NCI-H1694 treated with DMSO at 0.1 percent for 48 hours (cell line): ENCODE measurements around the gene CAPN3.
"Not testable (repeated sequence)": the region's sequence is repeated elsewhere in the genome, so short reads cannot be mapped to it uniquely, and the experiment has no call there.

Experiments
- DNase-seq: peaks from one replicate; lab custom pipeline; 2025; lab: John Stamatoyannopoulos, UW

The CAPN3 gene

GRCh38 chr15:42359249-42359648 lies at the start of gene CAPN3:
CAPN3 (plus strand) TSS chr15:42359501; CDS start chr15:42359806, 305 bp downstream.
- DNase-seq, result no peak

- DNase-seq, result no peak
Measured at GRCh38 chr15:42313463-42313862, 45.8 kb upstream of the CAPN3 start.

GRCh38 chr15:42314818-42315217 lies 44.5 kb upstream of the CAPN3 start:
- DNase-seq, result no peak

- DNase-seq, result no peak
Measured at GRCh38 chr15:42315521-42315920, 43.8 kb upstream of the CAPN3 start.

- DNase-seq, result not testable (repeated sequence)
Measured at GRCh38 chr15:42316282-42316805, 43.0 kb upstream of the CAPN3 start.

- DNase-seq, result no peak
Measured at GRCh38 chr15:42319206-42319605, 40.1 kb upstream of the CAPN3 start.

GRCh38 chr15:42324308-42324707 lies 35.0 kb upstream of the CAPN3 start:
- DNase-seq, result no peak

- no peak for DNase-seq
Measured at GRCh38 chr15:42329161-42329560, 30.1 kb upstream of the CAPN3 start.

GRCh38 chr15:42329992-42330391 lies 29.3 kb upstream of the CAPN3 start:
- no peak for DNase-seq

- DNase-seq, result no peak
Measured at GRCh38 chr15:42331235-42331634, 28.1 kb upstream of the CAPN3 start.

GRCh38 chr15:42332331-42332730 lies 27.0 kb upstream of the CAPN3 start:
- DNase-seq, result no peak

- DNase-seq, result no peak
Measured at GRCh38 chr15:42335074-42335473, 24.2 kb upstream of the CAPN3 start.

GRCh38 chr15:42336650-42337049 lies 22.7 kb upstream of the CAPN3 start:
- DNase-seq, result not testable (repeated sequence)

GRCh38 chr15:42337104-42337503 lies 22.2 kb upstream of the CAPN3 start:
- DNase-seq, result not testable (repeated sequence)

GRCh38 chr15:42338500-42338899 lies 20.8 kb upstream of the CAPN3 start:
- DNase-seq, result no peak

- no peak for DNase-seq
Measured at GRCh38 chr15:42343596-42344232, 15.6 kb upstream of the CAPN3 start.

- DNase-seq, result no peak
Measured at GRCh38 chr15:42344763-42345162, 14.5 kb upstream of the CAPN3 start.

- no peak for DNase-seq
Measured at GRCh38 chr15:42345504-42345903, 13.8 kb upstream of the CAPN3 start.

GRCh38 chr15:42348083-42348482 lies 11.2 kb upstream of the CAPN3 start:
- DNase-seq, result no peak

- no peak for DNase-seq
Measured at GRCh38 chr15:42349186-42349585, 10.1 kb upstream of the CAPN3 start.

- no peak for DNase-seq
Measured at GRCh38 chr15:42352401-42352800, 6.9 kb upstream of the CAPN3 start.

- no peak for DNase-seq
Measured at GRCh38 chr15:42353061-42353460, 6.2 kb upstream of the CAPN3 start.

- DNase-seq, result no peak
Measured at GRCh38 chr15:42354824-42355223, 4.5 kb upstream of the CAPN3 start.

- no peak for DNase-seq
Measured at GRCh38 chr15:42355291-42355690, 4.0 kb upstream of the CAPN3 start.
